ENCODE results near the gene H1-8. TPM values are rescaled to one million over a fixed set of nuclear protein-coding genes. Genes with fewer than 3 reads are reported as not detected.

Gene H1-8
- total RNA-seq, 4 donors from 2014 or later: not detected

DNA sequence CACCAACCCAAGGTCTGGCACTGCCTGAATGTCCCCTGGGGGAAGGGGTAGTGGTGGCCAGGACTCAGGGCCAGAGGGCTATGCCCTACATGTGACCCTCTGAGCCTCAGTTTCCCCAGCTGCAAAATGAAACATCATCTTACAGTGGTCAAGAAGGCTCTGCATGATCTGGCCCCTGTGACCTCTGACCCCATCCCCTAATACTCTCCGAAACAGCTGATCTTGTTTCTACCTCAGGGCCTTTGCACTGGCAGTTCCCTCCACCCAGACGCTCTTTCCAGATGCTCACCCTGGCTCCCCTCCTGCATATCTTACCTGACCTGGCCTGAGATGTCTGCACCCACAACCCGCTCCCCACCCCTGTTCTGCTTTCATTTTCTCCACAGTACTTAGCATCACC is 41.7 kb downstream of the H1-8 start:
- Histone ChIP-seq H3K36me3 (peaks cover 52% of the 10 kb centered on the region), H3K27ac (no peak overlapping the region), H3K4me3 (no peak overlapping the region), H3K9me3 (no peaks in the 10 kb centered on the region), H3K4me1 (peaks cover 28% of the 10 kb centered on the region), H3K27me3 (no peaks in the 10 kb centered on the region)
- DNase-seq (ENCODE audit: low spot score in 2 of 2): no peak
- TF ChIP-seq, protein P1, sequence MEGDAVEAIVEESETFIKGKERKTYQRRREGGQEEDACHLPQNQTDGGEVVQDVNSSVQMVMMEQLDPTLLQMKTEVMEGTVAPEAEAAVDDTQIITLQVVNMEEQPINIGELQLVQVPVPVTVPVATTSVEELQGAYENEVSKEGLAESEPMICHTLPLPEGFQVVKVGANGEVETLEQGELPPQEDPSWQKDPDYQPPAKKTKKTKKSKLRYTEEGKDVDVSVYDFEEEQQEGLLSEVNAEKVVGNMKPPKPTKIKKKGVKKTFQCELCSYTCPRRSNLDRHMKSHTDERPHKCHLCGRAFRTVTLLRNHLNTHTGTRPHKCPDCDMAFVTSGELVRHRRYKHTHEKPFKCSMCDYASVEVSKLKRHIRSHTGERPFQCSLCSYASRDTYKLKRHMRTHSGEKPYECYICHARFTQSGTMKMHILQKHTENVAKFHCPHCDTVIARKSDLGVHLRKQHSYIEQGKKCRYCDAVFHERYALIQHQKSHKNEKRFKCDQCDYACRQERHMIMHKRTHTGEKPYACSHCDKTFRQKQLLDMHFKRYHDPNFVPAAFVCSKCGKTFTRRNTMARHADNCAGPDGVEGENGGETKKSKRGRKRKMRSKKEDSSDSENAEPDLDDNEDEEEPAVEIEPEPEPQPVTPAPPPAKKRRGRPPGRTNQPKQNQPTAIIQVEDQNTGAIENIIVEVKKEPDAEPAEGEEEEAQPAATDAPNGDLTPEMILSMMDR (IDR thresholded peaks at IDR 0.05): no peak
- no peak for TF ChIP-seq POLR2A (IDR thresholded peaks at IDR 0.05)
- no peak for TF ChIP-seq POLR2AphosphoS5 (IDR thresholded peaks at IDR 0.05)
- no peak for TF ChIP-seq EP300 (IDR thresholded peaks at IDR 0.05)
- 67% methylated on average over 3 of the region's 3 CpGs for WGBS

DNA sequence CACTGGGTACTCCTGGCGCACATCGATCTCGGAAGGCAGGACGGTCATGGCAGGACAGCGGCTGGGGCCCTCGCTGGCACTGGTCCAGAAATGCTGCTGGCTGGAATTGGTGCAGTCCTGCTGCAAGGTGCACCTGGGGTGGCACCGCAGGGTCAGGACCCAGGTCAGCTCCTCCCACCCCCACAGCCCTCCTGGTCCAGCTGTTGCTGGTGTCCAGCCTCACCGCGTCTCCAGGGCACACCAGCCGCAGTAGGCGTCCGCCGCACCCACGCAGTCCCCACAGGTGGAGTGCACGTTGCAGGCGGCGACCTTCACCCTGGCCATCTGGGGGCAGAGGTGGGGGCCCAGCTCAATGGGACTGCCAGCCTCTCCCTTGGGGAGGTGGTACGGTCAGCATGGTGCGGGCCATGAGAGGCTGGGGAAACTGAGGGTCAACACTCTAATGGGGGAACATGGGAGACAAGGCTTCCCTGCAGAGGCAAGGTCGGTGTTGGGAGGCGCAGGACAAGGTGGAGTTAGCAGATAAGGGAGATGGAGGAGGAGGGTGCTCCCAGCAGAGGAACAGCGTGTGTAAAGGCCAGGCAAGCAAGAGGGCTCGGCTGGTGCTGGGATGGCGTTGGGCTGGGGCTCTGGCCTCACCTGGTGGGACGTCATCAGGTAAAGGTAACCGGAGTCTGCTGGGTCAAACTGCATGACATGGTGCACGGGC is 43.1 kb downstream of the H1-8 start:
- Histone ChIP-seq H3K36me3 (peaks cover 45% of the 10 kb centered on the region), H3K4me3 (no peak overlapping the region), H3K27me3 (no peaks in the 10 kb centered on the region), H3K27ac (no peak overlapping the region), H3K4me1 (peaks cover 43% of the 10 kb centered on the region), H3K9me3 (no peaks in the 10 kb centered on the region)
- no peak for DNase-seq (ENCODE audit: low spot score in 2 of 2)
- TF ChIP-seq POLR2A (IDR thresholded peaks at IDR 0.05) (no peak), EP300 (IDR thresholded peaks at IDR 0.05) (no peak), POLR2AphosphoS5 (IDR thresholded peaks at IDR 0.05) (no peak)
- TF ChIP-seq, protein P1 (IDR thresholded peaks at IDR 0.05): no peak
- WGBS: 94% methylated on average over 12 of the region's 27 CpGs

DNA sequence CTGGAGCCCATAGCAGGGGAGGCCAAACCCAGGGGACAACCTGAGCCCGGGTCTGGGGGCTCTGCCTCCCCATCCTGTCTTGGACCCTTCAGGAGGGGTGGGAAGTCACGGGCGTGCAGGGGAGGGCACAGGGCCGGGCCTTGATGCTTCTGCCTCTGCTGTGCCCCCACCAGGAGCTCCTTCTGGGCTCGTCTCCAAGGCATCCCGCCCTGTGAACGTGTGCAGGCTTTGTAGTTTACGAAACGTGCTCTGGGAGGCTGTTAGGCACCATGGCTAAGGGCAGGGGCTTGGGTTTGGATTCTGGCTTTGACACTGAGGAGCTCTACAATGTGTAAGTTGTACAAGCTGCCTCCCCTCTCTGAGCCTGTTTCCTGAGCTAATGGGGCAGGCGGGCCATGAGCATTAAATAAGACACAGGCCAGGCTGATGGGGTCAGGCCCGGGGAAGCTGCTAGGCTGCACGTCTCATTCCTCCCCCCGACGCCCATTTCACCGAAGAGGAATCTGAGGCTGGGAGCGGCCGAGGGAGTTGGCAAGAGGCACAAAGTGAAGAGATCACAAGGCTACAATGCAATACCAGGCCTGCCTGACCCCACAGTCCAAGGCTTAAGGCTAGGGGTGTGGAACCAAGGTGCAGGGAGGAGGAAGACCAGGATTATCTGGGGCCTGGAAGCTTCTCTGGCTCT is 43.9 kb downstream of the H1-8 start:
- 30% methylated on average over 10 of the region's 17 CpGs for WGBS
- TF ChIP-seq, protein P1 (IDR thresholded peaks at IDR 0.05): no peak
- TF ChIP-seq EP300 (IDR thresholded peaks at IDR 0.05) (no peak), POLR2AphosphoS5 (IDR thresholded peaks at IDR 0.05) (no peak), POLR2A (IDR thresholded peaks at IDR 0.05) (no peak)
- H3K9me3 ChIP-seq: no peaks in the 10 kb centered on the region
- H3K4me3 ChIP-seq: no peak overlapping the region
- peak overlapping the region; percentile 57 for H3K27ac ChIP-seq
- no peaks in the 10 kb centered on the region for H3K27me3 ChIP-seq
- H3K36me3 ChIP-seq: peaks cover 40% of the 10 kb centered on the region
- H3K4me1 ChIP-seq: peaks cover 51% of the 10 kb centered on the region
- no peak for DNase-seq (ENCODE audit: low spot score in 2 of 2)

- Histone ChIP-seq H3K36me3 (peaks cover 32% of the 10 kb centered on the region), H3K4me1 (peaks cover 57% of the 10 kb centered on the region), H3K27ac (peak overlapping the region; percentile 57), H3K27me3 (no peaks in the 10 kb centered on the region), H3K9me3 (no peaks in the 10 kb centered on the region), H3K4me3 (no peak overlapping the region)
- TF ChIP-seq, protein P1 (IDR thresholded peaks at IDR 0.05): no peak
- TF ChIP-seq POLR2AphosphoS5 (IDR thresholded peaks at IDR 0.05): no peak
- TF ChIP-seq POLR2A (IDR thresholded peaks at IDR 0.05): no peak
- no peak for TF ChIP-seq EP300 (IDR thresholded peaks at IDR 0.05)
- 78% methylated on average over 10 of the region's 10 CpGs for WGBS
- no peak for DNase-seq (ENCODE audit: low spot score in 2 of 2)
Measured at GRCh38 chr3:129587566-129588210, 44.7 kb downstream of the H1-8 start.

DNA sequence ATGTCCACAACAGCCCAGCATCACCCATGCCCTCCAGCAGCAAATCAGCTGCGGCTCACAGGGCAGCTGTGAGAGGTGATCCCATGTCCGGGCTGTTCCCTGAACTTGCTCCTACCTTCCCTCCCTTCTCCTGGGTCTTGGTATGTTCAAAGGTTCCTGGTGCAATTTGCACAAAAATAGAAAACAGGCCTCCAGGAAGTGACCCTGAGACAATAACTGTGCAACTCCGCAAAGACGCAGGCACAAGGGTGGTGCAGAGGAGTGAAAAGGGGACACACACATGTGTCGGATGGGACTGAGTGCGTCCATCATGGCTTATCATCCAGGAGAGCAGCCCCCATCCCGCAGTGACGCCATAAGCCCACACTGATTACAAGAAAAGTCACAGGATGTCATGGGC is 47.2 kb downstream of the H1-8 start:
- H3K4me1 ChIP-seq: peaks cover 82% of the 10 kb centered on the region
- H3K27ac ChIP-seq: no peak overlapping the region
- no peak for DNase-seq (ENCODE audit: low spot score in 2 of 2)
- no peak overlapping the region for H3K4me3 ChIP-seq
- WGBS: 66% methylated on average over 8 of the region's 8 CpGs
- TF ChIP-seq, protein P1 (IDR thresholded peaks at IDR 0.05): no peak
- TF ChIP-seq POLR2AphosphoS5 (IDR thresholded peaks at IDR 0.05) (no peak), EP300 (IDR thresholded peaks at IDR 0.05) (no peak), POLR2A (IDR thresholded peaks at IDR 0.05) (no peak)
- no peaks in the 10 kb centered on the region for H3K9me3 ChIP-seq
- no peaks in the 10 kb centered on the region for H3K27me3 ChIP-seq
- H3K36me3 ChIP-seq: peaks cover 8% of the 10 kb centered on the region
